C4-2B (cell line): ENCODE results near the gene MGAT5B.
A peak's percentile ranks its signal among the peaks of the same experiment; 100 is the strongest.

ENCODE experiments used
- H3K27ac ChIP-seq: fragments of 450-650 bp; 2 replicates; pipeline ENCODE4 v1.5.1; 2017
- ZFX ChIP-seq: fragments of 450-650 bp; IDR thresholded peaks from 2 replicates; pipeline ENCODE4 v1.6.1; 2017
- TF ChIP-seq, protein P1 (sequence below): fragments of 450-650 bp; conservative IDR thresholded peaks from 2 replicates; pipeline ENCODE4 v1.5.1; 2017; ENCODE audit warnings: mild to moderate bottlenecking

The MGAT5B gene

DNA sequence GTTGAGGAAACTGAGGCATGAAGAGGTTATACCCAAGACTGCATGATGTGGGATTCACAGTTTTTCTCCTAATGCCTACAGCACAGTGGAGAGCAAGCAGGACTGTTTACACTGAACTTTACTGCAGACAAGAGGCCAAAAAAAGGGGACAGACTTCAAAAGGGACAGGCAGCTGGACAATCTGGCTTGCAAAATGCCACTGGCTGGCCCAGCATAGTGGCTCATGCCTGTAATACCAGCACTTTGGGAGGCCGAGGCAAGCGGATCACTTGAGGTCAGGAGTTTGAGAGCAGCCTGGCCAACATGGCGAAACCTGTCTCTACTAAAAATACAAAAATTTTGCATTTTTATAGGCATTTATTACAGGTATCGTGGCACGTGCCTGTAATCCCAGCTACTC lies 2.0 kb upstream of the MGAT5B start:
- H3K27ac ChIP-seq: no peak overlapping the region
- TF ChIP-seq, protein P1, sequence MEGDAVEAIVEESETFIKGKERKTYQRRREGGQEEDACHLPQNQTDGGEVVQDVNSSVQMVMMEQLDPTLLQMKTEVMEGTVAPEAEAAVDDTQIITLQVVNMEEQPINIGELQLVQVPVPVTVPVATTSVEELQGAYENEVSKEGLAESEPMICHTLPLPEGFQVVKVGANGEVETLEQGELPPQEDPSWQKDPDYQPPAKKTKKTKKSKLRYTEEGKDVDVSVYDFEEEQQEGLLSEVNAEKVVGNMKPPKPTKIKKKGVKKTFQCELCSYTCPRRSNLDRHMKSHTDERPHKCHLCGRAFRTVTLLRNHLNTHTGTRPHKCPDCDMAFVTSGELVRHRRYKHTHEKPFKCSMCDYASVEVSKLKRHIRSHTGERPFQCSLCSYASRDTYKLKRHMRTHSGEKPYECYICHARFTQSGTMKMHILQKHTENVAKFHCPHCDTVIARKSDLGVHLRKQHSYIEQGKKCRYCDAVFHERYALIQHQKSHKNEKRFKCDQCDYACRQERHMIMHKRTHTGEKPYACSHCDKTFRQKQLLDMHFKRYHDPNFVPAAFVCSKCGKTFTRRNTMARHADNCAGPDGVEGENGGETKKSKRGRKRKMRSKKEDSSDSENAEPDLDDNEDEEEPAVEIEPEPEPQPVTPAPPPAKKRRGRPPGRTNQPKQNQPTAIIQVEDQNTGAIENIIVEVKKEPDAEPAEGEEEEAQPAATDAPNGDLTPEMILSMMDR: no peak
- TF ChIP-seq ZFX: no peak

DNA sequence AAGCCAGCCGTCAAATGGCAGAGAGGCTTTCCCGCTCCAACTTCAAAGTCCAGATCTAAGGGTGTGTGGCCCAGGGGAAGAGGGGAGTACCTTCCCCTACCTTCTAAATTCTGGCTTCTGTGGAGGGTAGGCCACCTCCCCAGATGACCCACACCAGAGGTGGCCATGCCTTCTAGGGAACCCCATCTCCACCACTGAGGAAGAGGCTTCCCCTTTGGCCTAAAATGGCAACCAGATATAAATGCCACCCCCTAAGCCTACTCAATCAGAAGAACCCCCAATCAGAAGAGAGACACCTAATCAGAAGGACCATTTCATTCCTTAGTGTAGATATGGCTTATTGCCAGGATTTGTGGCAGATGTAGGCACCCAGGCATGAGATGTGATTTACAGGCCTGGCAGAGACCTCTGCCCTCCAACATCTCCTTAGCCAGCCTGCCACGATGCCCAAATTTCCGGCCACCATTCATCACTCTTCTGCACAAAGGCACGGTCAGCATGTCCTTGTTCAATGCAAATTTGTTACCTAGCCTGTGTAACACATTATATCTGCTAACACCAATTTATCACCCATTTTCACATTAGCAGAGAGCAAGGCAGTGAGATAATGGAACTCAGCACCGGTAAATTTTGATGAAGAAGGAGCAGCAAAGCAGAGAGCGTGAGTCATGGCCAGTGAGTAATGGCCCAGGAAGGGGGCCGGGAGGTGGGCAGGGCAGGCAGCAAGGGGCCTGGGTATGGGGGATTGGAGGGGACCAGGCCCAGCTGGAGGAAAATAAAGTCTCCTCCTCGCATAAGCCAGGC lies 1.2 kb upstream of the MGAT5B start:
- H3K27ac ChIP-seq: no peak overlapping the region
- TF ChIP-seq ZFX: no peak
- TF ChIP-seq, protein P1: no peak

DNA sequence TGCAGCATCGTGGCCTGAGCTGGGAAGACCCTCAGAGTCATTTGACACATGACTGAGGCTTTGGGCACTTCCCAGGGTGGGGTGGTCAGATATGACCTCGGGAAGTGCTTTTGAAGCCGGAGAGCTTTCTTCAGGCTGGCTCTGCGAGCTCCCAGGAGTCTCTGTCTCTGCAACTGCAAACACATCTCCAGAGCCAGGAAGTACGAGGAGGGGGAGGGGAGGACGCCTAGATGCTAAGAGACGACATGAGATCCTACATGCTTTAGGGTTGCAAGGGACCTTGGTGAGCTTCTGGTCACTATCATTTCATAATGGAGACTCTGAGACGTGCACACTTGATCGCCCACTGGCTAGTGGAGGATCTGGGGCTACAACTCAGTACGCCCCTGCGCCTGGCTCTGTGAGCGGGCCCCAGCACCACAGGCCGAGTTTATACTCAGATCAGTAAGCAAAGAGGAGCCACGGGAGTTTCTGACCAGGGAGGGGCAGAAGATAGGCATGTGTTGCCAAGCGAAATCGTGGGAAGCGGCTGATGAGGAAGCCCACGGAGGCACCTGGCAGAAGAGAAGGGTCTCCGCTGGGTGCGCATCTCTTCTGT lies 527 bp upstream of the MGAT5B start:
- TF ChIP-seq ZFX: no peak
- TF ChIP-seq, protein P1: no peak
- no peak overlapping the region for H3K27ac ChIP-seq

DNA sequence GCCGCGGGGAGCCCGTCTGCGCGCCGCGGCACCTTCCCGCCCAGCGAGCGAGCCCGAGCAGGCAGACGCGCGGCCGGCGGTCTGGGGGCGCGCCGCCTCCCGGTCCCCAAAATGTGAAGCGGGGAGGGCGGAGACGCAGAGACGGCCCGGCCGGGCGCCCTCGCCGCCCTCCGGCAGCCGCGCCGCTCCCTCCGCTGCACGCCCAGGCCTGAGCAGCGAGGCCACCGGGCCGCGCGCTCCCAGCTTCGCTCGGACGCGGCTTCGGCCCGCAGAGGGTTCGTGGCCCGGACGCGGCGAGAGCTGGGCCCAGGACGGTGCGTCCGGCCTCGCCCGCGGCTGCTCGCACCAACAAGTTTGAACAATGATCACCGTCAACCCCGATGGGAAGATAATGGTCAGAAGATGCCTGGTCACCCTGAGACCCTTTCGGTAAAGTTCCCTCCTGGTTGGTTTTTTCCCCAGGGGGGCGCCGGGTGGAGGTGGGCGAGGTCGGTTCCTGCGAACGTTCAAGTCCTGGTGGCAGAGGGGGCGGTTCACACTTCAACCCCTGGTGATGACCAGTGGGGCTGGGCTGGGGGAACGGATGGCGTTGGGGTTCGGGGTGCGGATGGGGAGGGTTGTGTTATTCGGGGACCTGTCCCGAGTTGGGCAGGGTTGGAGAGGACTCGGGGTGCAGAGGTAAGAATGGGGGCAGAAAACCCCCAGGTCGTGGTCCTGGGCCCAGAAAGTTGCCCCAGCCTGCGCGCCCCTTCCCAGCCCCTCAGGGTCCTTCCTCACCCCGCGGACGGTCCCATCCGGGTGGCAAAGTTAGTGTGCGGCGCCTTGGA lies 678 bp downstream of the MGAT5B start:
- no peak overlapping the region for H3K27ac ChIP-seq
- TF ChIP-seq ZFX: peak; percentile 29; the same call in 1 of the 2 replicates
- TF ChIP-seq, protein P1: no peak

DNA sequence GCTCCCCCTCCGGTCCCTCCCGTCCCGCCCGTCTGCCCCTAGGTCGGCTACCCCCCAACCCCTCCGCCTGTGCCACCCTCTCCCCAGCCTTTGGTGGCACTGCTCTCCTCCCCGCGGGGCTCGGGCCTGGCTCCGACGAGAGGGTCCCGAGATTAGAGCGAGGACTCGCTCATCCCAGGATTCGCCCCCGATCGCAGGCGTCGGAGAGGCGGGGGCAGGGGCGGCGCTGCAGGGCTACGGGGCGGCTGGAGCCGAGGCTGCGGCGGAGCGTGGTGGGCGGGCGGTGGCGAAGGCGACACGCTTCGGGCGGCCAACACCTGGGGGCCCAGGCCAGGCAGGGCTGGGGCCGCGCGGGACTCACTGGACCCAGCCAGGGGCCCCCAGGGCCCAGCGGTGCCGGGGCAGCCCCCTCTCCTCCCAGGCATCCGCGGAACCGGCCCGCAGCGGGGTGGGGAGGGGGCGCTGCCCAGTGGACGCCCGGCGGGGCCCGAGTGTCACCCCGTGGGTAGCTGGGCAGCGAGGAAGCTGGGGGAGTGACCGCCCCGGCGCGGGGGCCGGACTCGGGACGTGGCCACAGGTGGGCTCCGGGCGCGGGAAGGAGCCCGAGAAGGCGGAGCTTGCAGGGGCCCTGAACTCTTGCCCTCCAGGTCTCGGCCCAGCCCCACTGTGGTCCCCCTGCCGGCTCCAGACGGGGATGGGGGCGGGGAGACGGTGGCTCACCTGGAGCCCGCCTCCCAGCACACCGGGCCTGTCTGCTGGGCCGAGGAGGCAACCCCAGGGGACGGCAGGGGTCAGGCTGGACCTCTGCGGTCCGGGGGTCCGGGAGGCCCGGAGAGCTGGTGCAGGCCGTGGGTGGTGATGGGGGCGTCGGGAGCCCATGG lies 1.5 kb downstream of the MGAT5B start:
- no peak for TF ChIP-seq ZFX
- TF ChIP-seq, protein P1: no peak
- no peak overlapping the region for H3K27ac ChIP-seq

DNA sequence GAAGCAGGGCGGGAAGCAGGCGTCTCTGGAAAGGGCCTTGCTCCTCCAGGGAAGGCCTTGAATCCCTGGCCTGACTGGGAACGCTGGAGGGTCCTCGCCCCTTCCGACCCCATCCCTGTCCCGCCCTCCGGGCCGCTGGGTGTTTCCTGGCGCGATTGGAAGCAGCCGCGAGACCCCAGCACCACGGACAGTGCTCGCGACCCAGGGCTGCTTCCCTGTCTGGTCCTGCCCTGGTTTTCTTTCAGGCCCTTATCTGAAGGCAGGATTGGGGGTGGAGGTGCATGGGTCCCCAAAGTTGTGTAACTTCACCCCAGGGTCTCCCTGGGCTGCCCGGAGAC lies 2.1 kb downstream of the MGAT5B start:
- no peak overlapping the region for H3K27ac ChIP-seq
- TF ChIP-seq ZFX: no peak
- TF ChIP-seq, protein P1: no peak
